Hepatocyte (in vitro differentiated cells): ENCODE measurements around the gene KRTAP4-9.

ENCODE experiments used
- EZH2 ChIP-seq: fragments of 200-600 bp; sonication (generic); IDR thresholded peaks from 2 replicates; pipeline ENCODE4 v1.6.1; 2016; ENCODE audit warnings: antibody characterized with exemption, mild to moderate bottlenecking, borderline replicate concordance
- EZH2phosphoT487 ChIP-seq: fragments of 200-600 bp; sonication (generic); IDR thresholded peaks from one replicate; pipeline ENCODE4 v1.6.1; 2018; ENCODE audit warnings: antibody characterized with exemption, mild to moderate bottlenecking, low read depth, moderate library complexity; ENCODE audit not compliant: unreplicated experiment, severe bottlenecking
- TF ChIP-seq, protein P1 (sequence below): fragments of 200-600 bp; sonication (generic); IDR thresholded peaks from 2 replicates; pipeline ENCODE4 v1.5.1; 2016; ENCODE audit warnings: antibody characterized with exemption, mild to moderate bottlenecking; ENCODE audit not compliant: poor library complexity

DNA sequence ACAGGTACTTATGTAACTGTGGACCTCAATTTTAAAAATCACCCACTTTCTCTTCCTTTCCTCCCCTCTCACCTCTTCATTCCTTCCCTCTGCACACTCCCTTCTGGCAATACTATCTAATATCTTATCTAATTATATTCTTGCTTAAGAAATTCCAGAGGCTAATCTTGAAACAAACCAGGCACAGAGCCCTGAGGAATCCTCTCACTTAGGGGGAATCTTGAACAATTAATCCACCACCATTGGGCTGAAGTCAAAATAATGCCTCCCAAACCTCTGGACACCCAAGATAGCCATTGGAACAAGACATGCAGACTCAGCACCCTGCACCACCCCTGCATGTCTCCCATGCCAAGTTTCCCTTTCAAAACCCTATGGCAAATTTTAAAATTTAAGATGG lies 36.2 kb downstream of the KRTAP4-9 start:
- TF ChIP-seq, protein P1, sequence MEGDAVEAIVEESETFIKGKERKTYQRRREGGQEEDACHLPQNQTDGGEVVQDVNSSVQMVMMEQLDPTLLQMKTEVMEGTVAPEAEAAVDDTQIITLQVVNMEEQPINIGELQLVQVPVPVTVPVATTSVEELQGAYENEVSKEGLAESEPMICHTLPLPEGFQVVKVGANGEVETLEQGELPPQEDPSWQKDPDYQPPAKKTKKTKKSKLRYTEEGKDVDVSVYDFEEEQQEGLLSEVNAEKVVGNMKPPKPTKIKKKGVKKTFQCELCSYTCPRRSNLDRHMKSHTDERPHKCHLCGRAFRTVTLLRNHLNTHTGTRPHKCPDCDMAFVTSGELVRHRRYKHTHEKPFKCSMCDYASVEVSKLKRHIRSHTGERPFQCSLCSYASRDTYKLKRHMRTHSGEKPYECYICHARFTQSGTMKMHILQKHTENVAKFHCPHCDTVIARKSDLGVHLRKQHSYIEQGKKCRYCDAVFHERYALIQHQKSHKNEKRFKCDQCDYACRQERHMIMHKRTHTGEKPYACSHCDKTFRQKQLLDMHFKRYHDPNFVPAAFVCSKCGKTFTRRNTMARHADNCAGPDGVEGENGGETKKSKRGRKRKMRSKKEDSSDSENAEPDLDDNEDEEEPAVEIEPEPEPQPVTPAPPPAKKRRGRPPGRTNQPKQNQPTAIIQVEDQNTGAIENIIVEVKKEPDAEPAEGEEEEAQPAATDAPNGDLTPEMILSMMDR = no peak
- TF ChIP-seq EZH2phosphoT487 (no peak), EZH2 (no peak)
